ENCODE data around the gene UNC5C. TPM values are rescaled to one million over a fixed set of nuclear protein-coding genes. Genes with fewer than 3 reads are reported as not detected.

UNC5C gene
- total and polyA plus RNA-seq, 2 donors from 2014 or later = 0.84 to 3.1 TPM

GRCh38 chr4:95159384-95159783, 389.4 kb downstream of the UNC5C start:
- H3K27me3 ChIP-seq (ENCODE audit: control insufficient read depth, insufficient read depth, low read length) = no peaks in the 10 kb centered on the region
- H3K4me1 ChIP-seq (ENCODE audit: control insufficient read depth in 2 of 3, insufficient read depth in 2 of 3, low read depth in 1 of 3, low read length in 3 of 3) = no peaks in the 10 kb centered on the region
- intact Hi-C loops (cut with DNase I) = no loop called here
- H3K9ac ChIP-seq (ENCODE audit: low read length in 3 of 3) = no peak overlapping the region
- FAIRE-seq = no peak
- TF ChIP-seq CTCF (IDR thresholded peaks at IDR 0.05; ENCODE audit: borderline replicate concordance, extremely low read depth, insufficient read depth) = no peak
- H3K27ac ChIP-seq (ENCODE audit: low read depth in 2 of 2, low read length in 2 of 2) = no peak overlapping the region
- H3K4me3 ChIP-seq (ENCODE audit: low read length in 3 of 3) = no peak overlapping the region
- H3K9me3 ChIP-seq (ENCODE audit: control insufficient read depth in 2 of 3, insufficient read depth in 1 of 3, low read length in 3 of 3) = no peaks in the 10 kb centered on the region
- H3K36me3 ChIP-seq (ENCODE audit: control insufficient read depth in 2 of 3, insufficient read depth in 3 of 3, low read length in 3 of 3) = no peaks in the 10 kb centered on the region
- no peak for DNase-seq

- Histone ChIP-seq H3K9ac (ENCODE audit: low read length in 3 of 3) (no peak overlapping the region), H3K4me3 (ENCODE audit: low read length in 3 of 3) (no peak overlapping the region), H3K27ac (ENCODE audit: low read depth in 2 of 2, low read length in 2 of 2) (no peak overlapping the region), H3K9me3 (ENCODE audit: control insufficient read depth in 2 of 3, insufficient read depth in 1 of 3, low read length in 3 of 3) (no peaks in the 10 kb centered on the region), H3K36me3 (ENCODE audit: control insufficient read depth in 2 of 3, insufficient read depth in 3 of 3, low read length in 3 of 3) (no peaks in the 10 kb centered on the region), H3K4me1 (ENCODE audit: control insufficient read depth in 2 of 3, insufficient read depth in 2 of 3, low read depth in 1 of 3, low read length in 3 of 3) (no peaks in the 10 kb centered on the region), H3K27me3 (ENCODE audit: control insufficient read depth, insufficient read depth, low read length) (no peaks in the 10 kb centered on the region)
- FAIRE-seq (no peak), DNase-seq (no peak)
- TF ChIP-seq CTCF (IDR thresholded peaks at IDR 0.05; ENCODE audit: borderline replicate concordance, extremely low read depth, insufficient read depth) = no peak
- intact Hi-C loops (cut with DNase I) = no loop called here
Observed at GRCh38 chr4:95158626-95159025, 390.1 kb downstream of the UNC5C start.

GRCh38 chr4:95158045-95158444, 390.7 kb downstream of the UNC5C start:
- Histone ChIP-seq H3K4me1 (ENCODE audit: control insufficient read depth in 2 of 3, insufficient read depth in 2 of 3, low read depth in 1 of 3, low read length in 3 of 3) (no peaks in the 10 kb centered on the region), H3K27me3 (ENCODE audit: control insufficient read depth, insufficient read depth, low read length) (no peaks in the 10 kb centered on the region), H3K4me3 (ENCODE audit: low read length in 3 of 3) (no peak overlapping the region), H3K9ac (ENCODE audit: low read length in 3 of 3) (no peak overlapping the region), H3K36me3 (ENCODE audit: control insufficient read depth in 2 of 3, insufficient read depth in 3 of 3, low read length in 3 of 3) (no peaks in the 10 kb centered on the region), H3K9me3 (ENCODE audit: control insufficient read depth in 2 of 3, insufficient read depth in 1 of 3, low read length in 3 of 3) (no peaks in the 10 kb centered on the region), H3K27ac (ENCODE audit: low read depth in 2 of 2, low read length in 2 of 2) (no peak overlapping the region)
- intact Hi-C loops (cut with DNase I) = no loop called here
- FAIRE-seq (no peak), DNase-seq (no peak)
- TF ChIP-seq CTCF (IDR thresholded peaks at IDR 0.05; ENCODE audit: borderline replicate concordance, extremely low read depth, insufficient read depth) = no peak

GRCh38 chr4:95157596-95157995, 391.2 kb downstream of the UNC5C start:
- intact Hi-C loops (cut with DNase I) = no loop called here
- no peaks in the 10 kb centered on the region for H3K27me3 ChIP-seq (ENCODE audit: control insufficient read depth, insufficient read depth, low read length)
- H3K4me1 ChIP-seq (ENCODE audit: control insufficient read depth in 2 of 3, insufficient read depth in 2 of 3, low read depth in 1 of 3, low read length in 3 of 3) = no peaks in the 10 kb centered on the region
- no peak for TF ChIP-seq CTCF (IDR thresholded peaks at IDR 0.05; ENCODE audit: borderline replicate concordance, extremely low read depth, insufficient read depth)
- no peak overlapping the region for H3K4me3 ChIP-seq (ENCODE audit: low read length in 3 of 3)
- peak; percentile 37 for FAIRE-seq
- DNase-seq = no peak
- no peaks in the 10 kb centered on the region for H3K36me3 ChIP-seq (ENCODE audit: control insufficient read depth in 2 of 3, insufficient read depth in 3 of 3, low read length in 3 of 3)
- no peak overlapping the region for H3K9ac ChIP-seq (ENCODE audit: low read length in 3 of 3)
- no peak overlapping the region for H3K27ac ChIP-seq (ENCODE audit: low read depth in 2 of 2, low read length in 2 of 2)
- H3K9me3 ChIP-seq (ENCODE audit: control insufficient read depth in 2 of 3, insufficient read depth in 1 of 3, low read length in 3 of 3) = no peaks in the 10 kb centered on the region
